HPDE6-E6E7 (cell line): Measurements from ENCODE around the gene PGAM5.
"Not testable (repeated sequence)": the region's sequence is repeated elsewhere in the genome, so short reads cannot be mapped to it uniquely, and the experiment has no call there.

ENCODE experiments used
- DNase-seq: peaks from one replicate; pipeline ENCODE4 v3.0.0; 2011; ENCODE audit warnings: missing footprints; ENCODE audit errors: extremely low spot score

Gene PGAM5

DNA sequence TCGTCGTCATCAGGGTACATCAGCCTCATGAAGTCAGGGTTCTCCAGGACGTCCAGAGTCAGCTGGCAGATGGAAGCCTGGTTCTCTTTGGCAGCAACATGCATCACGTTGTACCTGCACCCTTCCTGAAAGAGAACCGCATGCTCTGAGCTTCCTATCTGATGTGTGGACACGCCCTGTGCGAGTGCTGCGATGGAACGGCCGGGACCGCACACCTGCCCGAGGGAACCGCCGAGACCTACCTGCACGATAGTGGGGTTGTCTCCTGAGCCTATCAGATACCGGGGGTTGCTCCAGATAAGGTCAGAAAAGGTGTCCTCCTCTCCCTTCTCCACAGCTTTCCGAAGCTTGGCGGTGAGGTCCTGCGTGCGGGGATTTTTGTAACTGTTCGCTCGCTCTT lies 37.3 kb downstream of the PGAM5 start:
- DNase-seq, result no peak

DNA sequence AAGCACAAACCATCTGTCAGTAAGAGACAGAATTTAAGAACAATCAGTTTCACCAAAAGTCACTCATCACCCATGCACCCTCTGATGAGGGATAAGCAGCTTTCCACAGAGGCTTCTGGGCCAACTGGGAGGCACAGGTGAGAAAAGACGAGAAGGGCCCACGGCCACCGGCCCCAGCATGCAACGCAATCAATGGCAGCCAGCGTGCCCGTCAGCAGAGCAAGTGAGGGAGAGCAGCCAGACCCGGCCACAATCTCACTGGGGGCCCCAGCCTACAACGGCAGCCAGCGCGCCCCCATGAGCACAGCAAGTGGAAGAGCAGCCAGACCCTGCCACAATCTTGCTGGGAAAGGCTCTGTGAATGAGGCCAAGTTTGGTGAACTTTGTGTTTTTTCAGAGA lies 37.7 kb downstream of the PGAM5 start:
- DNase-seq, result no peak

- DNase-seq, result not testable (repeated sequence)
Observed at GRCh38 chr12:132753670-132754069, 43.0 kb downstream of the PGAM5 start.

DNA sequence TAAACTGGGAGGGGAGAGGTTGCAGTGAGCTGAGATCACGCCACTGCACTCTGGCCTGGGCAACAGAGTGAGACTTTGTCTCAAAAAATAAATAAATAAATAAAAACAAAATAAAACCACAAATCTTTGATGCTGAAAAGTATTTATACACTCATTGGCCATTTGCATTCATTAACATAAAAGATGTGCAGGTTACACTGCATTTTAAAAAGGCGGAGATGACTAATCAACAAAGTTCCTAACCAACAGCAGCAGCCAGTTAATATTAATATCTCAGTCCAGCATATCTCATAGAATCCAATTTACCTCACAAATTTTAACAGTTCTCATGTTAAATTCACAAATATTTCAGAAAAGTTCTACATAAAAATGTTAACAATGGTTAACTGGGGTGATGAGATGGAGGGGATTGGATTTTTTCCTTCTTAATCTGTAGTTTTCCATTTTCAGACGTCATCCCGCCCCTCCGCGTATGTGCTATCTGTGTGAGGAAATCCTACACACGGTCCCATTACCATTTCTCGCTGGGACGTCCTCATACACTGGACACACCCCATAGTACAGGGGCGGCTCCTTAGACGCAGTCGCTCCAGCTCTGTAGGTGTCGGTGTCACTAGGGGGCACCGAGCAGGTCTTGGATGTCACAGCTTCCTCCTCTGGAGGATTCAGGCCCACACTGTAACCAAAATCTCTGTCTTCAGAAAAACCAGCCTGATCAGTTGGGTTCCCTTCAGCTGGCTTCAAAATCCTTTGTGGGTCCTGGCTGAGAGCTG lies 43.7 kb downstream of the PGAM5 start:
- no peak for DNase-seq

- not testable (repeated sequence) for DNase-seq
Observed at GRCh38 chr12:132758825-132759224, 48.2 kb downstream of the PGAM5 start.

- no peak for DNase-seq
Observed at GRCh38 chr12:132759359-132759758, 48.7 kb downstream of the PGAM5 start.

DNA sequence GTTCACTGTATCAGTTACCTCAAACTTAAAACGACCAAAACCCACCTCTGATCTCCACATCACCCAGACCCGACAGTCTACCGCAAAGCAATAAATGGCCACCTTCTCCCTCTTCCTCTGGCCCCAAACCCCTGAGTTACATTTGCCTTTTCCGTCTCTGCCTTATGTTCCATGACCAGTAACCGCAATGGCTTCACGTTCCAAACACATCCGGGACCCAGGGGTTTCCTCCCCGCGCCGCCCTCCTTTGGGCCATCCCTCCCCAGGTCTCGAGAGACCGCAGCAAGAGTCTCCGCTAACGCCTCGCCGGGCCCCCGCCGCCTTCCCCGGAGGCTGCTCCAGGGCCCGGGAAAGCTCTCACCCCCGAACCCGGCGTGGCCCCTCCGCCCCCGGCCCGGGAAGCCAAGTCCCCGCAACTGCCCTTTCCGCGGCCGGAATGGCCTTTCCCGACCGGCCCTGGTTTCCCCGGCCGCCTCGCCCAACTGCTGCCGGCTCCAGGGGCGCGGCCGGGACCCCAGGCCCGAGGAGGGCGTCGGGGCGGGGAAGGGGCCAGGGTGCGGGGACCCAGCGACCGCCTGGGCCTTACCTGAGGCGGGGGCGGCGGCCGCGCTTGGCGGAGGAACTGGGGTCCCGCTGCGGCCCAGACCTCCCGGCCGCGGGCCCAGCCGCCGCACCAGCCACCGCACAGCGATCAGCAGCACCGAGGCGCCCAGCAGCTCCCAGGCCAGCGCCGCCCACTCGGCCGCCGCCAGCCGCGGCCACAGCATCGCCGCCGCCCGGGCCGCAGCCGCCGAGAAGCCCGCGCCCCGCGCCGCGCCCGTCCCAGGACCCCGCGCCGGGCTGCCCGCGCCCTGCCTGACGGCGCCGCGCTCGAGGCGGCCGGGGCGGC lies 50.6 kb downstream of the PGAM5 start, which contains the start of gene ANKLE2:
TSS of gene ANKLE2 (minus strand) at position 801 of the 889 bp plus-strand sequence. CDS start at position 767, 34 bp downstream.
- DNase-seq, result peak; percentile 37

DNA sequence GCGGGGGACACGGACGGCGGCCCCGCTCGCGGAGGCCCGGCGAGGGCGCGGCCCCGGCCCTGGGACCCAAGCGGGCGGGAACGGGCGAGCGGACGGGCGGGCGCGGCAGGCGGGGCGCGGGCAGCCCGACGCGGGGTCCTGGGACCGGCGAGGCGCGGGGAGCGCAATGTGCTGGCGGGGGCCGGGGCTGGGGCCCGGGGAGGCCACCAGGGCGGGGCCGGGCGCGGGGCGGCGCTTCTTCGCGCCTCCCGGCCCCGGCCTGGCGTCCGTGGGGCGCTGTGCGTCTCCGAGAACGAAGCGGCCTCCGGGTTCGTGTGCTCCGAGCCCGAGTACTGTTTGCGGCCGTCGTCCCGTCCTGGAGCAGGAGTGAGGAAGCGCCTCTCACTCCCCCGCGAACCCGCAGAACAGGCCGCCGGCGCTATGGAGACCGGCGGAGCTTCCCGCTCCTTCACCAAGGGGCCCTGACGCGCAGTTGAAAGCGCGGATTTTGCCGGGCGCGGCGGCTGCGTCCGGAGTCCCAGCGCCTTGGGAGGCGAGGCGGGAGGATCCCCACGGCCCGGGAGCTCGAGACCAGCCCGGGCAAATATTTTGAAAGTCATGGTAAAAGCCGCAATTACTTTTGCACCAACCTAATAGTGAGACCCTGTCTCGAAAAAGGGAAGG lies 51.4 kb downstream of the PGAM5 start:
- DNase-seq, result peak; percentile 85

- no peak for DNase-seq
Observed at GRCh38 chr12:132764231-132764630, 53.6 kb downstream of the PGAM5 start.

- no peak for DNase-seq
Observed at GRCh38 chr12:132765361-132765760, 54.7 kb downstream of the PGAM5 start.

DNA sequence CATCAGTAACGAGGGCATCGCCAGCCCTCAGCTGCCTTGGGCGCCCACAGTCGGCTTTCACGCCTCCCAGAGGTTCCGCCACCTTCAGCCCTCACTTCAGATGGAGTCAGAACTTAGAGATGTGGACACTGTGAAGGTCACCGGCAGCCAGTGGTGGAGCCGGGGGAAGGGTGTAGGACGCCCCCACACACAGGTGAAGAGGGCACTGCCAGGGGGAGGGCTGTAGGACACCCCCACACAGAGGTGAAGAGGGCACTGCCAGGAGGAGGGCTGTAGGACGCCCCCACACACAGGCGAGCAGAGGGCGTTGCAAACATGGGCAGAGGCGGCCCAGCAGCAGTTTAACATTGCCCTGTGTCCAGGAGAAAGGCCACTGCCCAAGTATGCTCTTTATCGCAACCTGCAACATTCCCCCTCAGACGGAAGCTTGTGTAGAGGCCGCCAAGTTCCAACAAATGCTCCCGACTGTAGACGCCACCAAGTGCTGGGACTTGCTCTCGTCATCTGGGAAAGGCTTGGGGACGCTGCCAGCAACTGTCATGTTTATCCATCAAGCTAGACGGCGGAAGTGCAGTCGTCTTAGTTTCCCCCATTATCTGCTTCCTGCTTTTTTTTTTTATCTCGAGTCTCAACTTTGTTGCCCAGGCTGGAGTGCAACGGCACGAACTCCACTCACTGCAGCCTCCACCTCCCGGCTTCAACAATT lies 55.9 kb downstream of the PGAM5 start:
- DNase-seq, result no peak

GRCh38 chr12:132771126-132771838 lies 60.6 kb downstream of the PGAM5 start:
- DNase-seq, result no peak
